GM19351 (cell line): ENCODE results near the gene SIGLEC8.
"Not testable (repeated sequence)": the region's sequence is repeated elsewhere in the genome, so short reads cannot be mapped to it uniquely, and the experiment has no call there.

Source experiments
- ATAC-seq: cut with Tn5 transposase; IDR thresholded peaks from one replicate; pipeline ENCODE4 v1.9.1; 2021; ENCODE audit warnings: mild to moderate bottlenecking, moderate library complexity; ENCODE audit not compliant: unreplicated experiment

SIGLEC8 gene

DNA sequence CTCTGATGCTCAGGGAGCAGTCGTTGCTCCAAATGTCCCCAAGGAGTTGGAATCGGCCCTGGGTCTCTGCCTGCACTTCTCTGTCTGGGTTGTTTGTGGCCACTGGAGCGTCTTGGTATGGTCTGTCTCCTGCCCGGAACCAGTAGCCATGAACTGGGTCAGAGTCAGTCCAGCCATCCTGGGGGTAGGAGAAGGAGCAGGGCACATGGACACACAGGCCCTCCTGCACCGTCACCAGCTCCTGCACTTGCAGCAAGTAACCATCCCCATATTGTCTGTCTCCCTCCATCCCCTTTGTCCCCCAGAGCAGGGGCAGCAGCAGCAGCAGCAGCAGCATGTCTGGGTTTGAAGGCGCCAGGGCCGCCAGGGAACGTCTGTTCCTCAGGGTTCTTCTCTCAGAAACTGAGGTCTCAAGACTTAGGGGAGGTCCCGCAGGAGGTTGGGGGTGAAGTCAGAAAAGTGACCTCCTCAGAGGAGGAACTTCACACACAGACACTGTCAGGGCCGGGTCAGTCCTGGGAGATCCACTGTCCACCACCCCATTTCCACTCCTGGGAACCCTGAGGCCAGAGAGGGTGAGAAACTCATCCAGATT, at the start of gene SIGLEC8:
SIGLEC8 (minus strand) TSS at position 404 of the 595 bp plus-strand sequence; CDS start at position 337, 67 bp downstream.
- ATAC-seq = no peak

DNA sequence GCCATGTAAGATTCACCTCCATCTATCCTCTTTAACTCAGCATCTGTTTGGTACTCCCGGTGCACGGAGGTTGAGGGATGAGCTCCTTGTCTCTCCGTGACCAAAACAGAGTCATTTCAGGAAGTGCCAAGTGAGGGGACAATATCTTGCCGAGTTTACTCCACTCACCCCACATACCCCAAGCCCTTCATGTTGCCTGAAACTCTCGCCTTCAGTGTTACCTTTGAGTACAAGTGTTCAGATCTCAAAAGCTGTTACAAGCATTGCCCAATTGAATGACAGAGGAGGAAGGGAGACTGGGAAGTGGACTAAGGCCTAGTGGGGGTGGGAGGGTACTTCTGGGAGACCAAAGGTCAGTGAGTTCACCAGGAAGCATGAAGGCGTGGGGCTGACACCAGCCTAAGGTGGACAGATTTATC, 49.4 kb upstream of the SIGLEC8 start:
- ATAC-seq = no peak

DNA sequence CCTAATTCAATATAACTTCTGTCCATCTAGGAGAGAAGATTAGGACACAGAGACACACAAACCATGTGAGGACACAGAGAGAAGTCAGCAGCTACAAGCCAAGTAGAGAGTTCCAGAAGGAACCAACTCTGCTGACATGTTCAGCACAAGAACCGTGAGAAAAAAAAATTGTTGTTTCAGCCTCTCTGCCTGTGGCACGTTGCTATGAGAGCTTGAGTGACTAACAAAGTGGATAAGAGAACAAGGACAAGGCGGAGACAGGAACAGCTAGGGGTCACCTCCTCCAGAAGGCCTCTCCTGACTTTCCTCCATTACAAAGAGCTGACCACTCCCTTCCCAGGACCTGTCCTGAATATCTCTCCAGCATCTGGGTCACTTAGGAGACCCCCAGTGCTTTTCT, 48.9 kb upstream of the SIGLEC8 start:
- ATAC-seq = no peak

DNA sequence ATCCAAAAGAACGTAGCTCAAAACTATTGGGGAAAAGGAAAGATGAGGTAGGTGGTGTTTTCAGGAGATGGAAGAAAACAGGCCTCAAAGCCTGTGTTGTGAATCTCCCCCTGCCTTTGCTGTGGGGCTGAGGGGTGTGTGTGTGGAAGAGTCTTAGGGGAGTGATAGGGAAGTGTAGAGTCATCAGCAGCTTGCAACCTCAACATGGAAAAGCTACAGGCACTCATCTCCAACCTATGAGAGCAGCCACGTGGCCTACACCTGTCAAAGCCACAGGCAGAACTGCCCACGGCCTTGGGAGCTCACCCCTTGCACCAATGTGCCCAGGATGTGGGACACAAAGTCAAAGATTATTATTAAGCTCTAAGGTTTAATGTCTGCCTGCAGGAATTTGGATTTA, 47.6 kb upstream of the SIGLEC8 start:
- no peak for ATAC-seq

DNA sequence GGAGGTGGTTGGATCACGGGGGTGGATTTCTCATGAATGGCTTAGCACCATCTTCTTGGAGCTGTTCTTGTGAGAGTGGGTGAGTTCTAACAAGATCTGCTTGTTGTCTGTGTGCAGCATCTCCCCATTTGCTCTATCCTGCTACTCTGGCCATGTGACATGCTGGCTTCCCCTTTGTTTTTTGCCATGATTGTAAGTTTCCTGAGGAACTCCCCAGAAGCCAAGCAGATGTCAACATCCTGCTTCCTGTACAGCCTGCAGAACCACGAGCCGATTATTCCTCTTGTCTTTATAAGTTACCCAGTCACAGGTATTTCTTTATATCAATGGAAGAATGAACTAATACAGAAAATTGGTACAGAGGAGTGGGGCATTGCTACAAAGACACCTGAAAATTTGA, 45.6 kb upstream of the SIGLEC8 start:
- no peak for ATAC-seq

DNA sequence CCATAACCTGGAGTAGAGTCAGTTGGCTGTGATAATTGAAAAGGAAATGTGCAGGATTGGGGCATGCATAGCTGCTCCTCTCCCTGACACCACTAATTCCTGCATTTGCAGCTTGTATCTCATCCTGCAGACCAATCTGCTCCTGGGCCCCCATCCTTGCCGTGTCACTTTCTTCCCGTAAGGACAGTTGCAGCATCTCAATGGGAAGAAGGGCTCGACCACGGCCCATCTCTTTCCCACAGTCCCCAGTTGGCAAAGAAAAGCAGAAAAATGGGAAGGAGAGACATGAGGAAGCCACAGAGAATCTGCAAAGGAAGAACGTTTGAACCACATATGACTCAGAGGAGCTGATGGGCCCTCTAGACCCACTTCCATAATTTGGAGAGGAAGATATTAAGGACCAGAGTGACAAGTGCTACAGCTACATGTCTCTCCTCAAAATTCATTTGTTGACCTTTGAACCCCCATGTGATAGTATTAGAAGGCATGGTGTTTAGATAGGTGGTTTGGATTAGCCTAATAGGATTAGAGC, 45.1 kb upstream of the SIGLEC8 start:
- ATAC-seq = no peak

DNA sequence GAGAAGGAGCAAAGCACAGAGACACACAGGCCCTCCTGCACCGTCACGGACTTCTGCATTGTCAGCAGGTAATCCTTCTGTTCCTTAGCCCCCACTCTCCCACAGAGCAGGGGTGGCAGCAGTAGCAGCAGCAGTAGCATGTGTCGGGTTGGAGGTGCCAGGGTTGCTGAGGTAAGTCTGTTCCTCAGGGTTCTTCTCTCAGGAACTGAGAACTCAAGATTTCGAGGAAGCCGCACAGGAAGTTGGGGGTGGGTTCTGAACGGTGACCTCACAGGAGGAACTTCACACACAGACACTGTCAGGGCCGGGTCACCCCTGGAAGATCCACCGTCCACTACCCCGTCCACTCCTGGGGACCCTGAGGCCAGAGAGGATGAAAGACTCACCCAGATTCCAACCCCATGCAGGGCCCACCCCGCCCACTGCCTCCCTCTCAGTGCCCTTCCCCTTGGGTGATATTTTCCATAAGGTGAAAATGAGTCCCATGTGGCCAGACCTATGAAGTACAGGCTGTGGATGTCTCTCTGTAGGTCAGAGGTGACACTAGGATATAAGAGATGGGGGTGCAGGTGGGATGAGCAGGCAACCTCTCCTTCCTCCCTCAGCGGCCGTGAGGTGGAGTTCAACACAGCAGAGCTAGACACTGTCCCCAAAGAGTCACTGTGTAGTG, 43.5 kb upstream of the SIGLEC8 start, which contains the start of gene SIGLEC12:
SIGLEC12 (minus strand) TSS at position 207 of the 670 bp plus-strand sequence; CDS start at position 140, 67 bp downstream.
- ATAC-seq = no peak

DNA sequence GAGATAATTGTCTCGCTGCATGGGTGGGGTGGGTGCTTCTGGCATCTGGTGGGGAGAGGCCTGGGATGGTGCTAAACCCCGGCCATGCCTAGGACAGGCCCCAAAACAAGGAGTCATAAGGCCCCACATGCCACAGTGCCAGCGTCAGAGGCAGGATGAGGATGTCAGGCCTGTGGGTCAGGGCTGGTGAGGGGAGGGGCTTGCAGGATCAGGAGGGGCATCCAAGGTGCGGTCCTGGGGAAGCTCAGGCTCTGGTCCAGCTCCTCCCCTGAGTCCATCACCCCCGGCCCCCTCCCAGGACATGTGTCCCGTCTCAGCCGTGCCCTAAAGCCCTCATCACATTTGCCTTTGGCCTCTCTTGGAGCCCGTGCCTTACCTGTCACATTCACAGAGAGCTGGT, 42.7 kb upstream of the SIGLEC8 start:
- ATAC-seq = not testable (repeated sequence)

DNA sequence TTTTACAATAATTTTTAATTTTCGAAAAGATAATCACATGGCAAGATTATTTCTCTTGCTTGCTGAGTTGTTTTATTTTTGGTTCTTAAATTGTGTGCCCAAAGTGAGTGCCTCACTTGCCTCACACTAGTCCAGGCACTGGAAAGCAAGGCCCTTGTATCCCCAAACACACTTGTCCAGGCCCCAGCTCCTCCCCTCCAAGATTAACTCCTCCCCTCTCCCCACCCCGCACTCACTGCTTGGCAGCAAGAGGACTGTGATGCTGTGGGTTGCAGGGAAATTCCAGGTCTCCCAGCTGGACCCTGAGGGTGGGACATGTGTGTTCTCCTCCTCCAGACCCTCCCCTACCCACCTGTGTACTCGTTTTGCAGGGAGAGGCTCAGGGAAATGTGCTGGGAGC, 39.4 kb upstream of the SIGLEC8 start:
- no peak for ATAC-seq

DNA sequence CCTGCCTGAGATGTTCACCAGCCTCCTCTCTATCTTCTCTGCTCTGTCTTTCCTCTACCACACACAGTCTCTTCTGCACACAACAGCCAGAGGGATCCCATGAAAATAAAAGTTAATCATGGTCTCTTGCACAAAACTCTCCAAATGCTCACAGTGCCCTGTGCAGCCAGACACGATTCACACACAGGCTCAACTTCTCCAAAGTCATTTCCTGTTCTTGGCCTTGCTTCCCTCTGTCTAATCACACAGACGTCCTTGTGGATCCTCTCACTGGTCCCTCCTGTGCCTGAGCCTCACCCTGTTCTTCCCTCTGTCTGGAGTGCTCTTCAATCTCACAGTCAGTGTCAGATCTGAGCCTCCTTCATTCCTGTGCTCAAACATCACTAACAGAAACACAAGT, 35.5 kb upstream of the SIGLEC8 start:
- ATAC-seq = no peak

DNA sequence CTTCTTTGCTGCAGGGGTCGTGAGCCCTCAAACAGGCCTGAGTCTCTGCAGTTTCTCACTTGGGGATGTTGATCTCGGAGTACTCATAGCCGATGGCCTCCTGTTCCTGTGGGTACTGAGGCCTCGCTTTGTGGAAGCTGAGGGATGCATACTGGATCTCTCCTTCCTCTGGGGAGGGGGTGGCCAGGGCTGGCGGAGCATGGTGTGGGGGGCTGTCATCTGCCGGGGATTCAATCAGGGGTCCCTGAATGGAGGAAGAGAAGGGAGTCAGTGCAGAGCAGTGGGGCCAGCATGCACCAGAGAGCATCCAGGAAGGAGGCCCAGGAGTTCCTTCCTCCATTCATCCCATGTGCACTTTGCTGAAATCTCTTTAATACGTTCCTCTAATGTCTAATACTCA, 33.3 kb upstream of the SIGLEC8 start:
- no peak for ATAC-seq

DNA sequence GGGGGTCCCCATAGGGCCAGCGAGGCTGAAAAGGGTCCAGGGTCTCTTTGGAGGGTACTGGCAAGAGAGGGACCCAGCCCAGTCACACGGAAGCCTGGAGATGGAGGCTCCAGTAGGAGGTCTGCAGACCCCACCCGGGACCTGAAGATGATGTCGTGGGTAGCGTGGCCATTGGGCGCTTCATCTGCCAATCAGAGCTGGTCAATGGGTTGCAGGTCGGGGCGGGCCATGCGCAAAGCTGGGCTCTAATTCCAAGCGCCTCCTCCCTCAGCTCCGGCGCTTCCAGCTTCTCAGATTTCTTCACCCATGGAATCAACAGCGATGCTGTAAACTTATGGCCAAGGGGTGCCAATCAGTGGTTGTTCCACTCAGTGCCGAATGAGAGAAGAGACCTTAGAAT, 32.4 kb upstream of the SIGLEC8 start:
- ATAC-seq = no peak

DNA sequence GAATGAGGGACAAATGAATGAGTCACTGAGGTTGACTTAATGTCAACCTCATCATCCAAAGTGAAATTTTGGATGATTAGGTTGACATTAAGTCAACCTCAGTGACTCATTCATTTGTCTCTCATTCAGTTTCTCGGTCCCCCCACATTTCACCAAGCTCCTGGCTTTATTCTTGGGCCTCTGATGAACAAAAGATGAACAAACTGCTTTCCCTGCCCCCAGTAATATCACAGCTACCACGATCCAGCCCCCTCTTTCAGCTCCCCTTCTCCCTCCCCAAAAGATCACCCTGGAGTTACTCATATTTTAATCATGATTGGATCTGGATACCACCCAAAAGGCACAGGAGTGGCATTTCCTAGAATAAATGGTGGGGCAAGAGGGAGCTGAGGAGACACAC, 30.9 kb upstream of the SIGLEC8 start:
- ATAC-seq = no peak

DNA sequence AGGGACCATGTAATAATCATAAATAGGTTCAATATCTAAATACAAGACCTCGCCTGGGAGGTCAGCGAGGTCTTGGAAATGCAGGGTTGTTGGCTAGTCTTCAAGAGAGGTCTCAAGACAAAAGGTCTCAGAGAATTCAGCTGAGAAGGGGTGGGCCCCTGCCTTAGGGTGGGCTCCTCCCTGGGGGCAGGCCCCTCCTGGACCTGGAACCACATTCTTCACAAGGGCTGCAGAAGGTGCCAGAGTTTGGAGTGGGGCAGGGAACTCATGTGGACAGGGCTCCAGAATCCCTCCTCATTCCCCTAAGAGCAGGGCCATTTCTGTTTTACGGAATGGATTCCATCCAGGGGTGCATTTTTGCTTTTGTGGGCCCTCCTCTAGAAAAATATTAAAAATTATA, 30.2 kb upstream of the SIGLEC8 start:
- no peak for ATAC-seq

DNA sequence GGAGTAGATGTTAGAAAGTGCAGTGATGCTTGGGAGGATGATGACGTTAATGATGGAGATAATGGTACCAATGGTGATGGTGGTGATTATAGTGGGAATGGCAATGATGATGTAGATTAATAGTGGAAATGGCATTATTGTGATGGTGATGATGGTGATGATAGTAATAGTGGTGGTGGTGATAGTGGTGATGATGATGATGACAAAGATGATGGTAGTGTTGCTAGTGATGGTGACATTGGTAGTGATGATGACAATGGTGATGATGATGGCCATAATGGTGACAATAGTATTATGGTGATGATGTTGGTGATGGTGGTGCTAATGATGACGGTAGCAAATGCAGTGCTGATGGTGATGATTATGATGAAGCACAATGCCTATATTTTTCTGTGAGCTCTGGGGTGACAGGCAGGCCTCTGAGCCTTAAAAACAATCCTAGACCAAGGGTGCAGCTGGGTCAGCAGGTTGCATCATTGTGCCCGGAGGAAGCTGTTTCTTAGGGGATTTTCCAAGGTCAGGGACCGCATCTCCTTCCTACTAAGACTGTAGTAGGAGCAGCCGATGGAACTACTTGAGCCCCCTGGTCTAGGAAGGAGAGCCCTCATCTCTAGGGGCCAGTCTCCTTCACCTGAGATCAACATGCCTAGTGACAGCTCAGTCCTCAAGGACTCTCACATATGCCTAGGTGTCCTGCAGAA, 27.9 kb upstream of the SIGLEC8 start:
- no peak for ATAC-seq

DNA sequence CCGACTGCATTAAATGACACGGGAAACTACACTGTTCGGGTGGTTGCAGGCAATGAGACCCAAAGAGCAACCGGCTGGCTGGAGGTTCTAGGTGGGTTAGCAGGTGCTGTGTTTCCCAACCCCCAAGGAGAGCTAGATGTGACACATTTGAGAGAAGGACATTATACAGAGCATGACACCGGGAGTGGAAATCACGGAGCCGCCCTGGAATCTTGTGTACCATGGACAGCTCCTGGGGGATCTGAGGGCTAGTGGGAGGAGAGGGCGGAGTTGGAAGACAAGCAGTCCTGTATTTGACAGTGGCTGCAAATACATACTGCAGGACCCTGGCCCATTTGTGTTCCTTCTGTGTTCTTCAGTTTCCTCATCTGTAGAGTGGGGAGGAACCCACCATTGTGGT, 22.3 kb upstream of the SIGLEC8 start:
- ATAC-seq = no peak

DNA sequence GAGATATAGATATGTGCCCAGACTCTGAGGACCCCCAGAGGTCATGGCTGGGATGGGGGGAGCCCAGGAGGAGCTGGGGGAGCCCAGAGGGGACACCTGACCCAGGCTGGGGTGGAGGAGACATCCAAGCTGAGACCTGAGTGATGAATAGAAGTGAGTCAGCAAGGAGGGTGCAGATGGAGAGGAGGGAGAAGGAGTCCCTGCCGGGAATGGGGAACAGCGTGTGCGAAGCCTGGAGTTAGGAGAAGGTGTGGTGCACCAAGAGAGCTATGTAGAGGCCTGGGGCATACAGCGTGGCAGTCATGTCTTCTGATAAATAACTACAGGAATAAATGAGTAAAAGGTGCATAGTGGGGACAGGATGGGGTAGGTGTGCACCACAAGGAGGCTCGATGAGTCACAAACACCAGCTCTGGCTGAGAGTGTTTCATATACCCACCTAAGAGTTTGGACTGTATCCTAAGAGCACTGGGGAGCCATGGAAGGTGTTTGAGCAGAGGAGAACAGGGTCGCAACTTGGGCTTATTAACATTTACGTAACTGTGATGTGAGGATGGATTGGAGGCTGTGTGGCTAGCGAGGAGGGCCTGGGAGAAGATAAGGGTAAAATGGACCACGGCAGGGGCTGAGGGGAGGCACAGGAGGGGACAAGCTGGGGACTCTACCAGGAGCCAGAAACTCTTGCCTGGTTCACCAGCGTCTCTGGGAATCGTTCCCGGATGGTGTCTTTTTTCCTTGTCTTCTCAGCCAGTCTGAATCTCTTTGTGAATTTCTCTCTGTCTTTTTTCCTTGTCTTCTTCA, 21.5 kb upstream of the SIGLEC8 start:
- ATAC-seq = no peak

DNA sequence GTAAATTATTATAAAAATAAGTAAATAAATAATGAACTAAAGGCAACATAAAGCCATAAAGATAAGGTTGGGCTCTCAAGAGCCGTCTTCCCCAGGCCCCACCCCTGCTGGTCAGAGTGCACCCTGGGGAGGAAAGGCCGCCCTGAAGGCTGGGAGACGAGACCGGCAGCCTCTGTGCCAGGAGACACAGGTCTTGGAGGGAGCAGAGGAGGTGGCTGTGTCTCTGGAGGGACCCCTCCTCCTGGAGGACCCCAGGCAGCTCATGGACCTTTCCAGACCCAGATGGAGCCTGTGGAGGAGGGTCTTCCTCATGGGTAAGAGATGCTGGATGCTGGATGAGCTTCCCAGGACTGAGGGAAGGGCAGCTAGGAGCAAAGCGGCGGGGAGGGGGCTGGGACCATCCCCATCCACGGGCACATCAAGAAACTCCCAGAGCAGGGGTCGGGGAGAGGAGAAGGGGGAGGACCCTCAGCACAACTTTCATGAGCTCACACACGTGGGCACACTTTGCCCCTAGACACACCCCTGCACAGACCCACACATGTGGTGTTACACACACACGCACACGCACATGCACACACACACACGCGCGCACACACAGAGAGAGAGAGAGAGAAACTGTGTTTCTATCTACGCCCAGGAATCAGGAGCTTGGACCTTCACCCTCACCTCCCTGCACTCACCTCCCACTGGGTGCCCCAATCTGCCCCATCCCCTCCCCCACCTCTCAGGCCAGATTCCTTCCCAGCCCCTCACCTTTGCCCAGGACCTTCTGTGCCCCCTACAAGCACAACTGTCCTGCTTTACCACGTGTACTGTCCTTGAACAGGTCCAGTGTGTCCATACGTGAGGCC, 20.4 kb upstream of the SIGLEC8 start, which contains the start of gene CEACAM18:
CEACAM18 (plus strand) TSS at position 159 of the 854 bp plus-strand sequence.
- ATAC-seq = no peak

DNA sequence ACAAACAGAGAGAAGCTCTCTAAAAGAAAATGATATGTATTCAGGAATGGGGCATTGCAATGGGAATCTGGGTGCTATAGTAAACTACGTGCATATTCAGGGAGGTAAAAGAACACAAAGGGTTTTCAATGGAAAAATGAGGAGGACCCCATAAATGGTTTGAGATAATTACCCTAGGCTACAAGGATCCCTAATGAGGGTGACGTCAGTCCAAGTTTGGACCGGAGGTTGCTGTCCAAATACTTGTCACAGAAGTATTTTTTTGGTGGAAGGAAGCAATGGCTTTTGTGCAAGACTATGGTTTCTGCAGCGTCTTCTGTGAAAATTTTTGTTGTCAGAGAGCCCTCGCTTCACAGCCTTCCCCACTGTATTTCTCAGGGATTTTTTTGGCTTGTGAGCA, 19.1 kb upstream of the SIGLEC8 start:
- no peak for ATAC-seq

DNA sequence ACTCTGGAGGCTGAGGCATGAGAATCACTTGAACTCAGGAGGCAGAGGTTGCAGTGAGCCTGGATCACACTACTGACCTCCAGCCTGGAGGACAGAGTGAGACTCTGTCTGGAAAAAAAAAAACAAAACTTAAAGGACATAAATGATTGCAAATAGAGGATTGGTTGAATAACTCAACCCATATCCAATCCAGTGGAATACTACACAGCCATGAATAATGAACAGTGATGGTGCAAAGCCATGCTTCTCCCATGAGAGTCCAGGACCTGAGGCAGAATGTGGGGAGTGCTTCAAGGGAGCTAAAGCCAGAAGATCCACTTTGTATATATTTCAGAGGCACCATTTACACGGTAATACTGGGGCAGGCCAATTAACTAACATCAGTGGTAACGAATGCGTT, 17.9 kb upstream of the SIGLEC8 start:
- ATAC-seq = no peak
